ENCODE data around the gene BHLHA9.

BHLHA9 gene

GRCh38 chr17:1272701-1273100 is 2.5 kb downstream of the BHLHA9 start:
- peaks cover 11% of the 10 kb centered on the region for H3K4me1 Mint-ChIP-seq
- ATAC-seq (no peak), DNase-seq (no peak)
- no peak overlapping the region for H3K4me3 Mint-ChIP-seq
- H3K9me3 Mint-ChIP-seq = no peaks in the 10 kb centered on the region
- peaks cover 51% of the 10 kb centered on the region for H3K27me3 Mint-ChIP-seq
- H3K27ac Mint-ChIP-seq = no peak overlapping the region
- no peaks in the 10 kb centered on the region for H3K36me3 Mint-ChIP-seq (ENCODE audit: low read depth)

GRCh38 chr17:1273492-1274244 is 3.4 kb downstream of the BHLHA9 start:
- ATAC-seq = no peak
- H3K27me3 Mint-ChIP-seq = peaks cover 51% of the 10 kb centered on the region
- no peak overlapping the region for H3K4me3 Mint-ChIP-seq

DNA sequence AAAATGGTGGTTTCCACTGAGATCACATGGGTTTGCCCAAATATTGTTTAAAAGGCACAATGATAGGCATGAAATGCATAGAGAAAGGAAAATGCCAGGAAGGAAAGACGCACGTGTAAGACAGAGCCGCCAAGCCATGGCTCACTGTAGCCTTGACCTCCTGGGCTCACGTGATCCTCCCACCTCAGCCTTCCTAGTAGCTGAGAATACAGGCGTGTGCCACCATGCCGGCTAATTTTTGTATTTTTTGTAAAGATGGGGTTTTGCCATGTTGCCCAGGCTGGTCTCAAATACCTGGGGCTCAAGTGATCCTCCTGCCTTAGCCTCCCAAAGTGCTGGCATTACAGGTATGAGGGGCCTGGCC is 4.0 kb downstream of the BHLHA9 start:
- peaks cover 46% of the 10 kb centered on the region for H3K27me3 Mint-ChIP-seq
- H3K4me1 Mint-ChIP-seq = peaks cover 2% of the 10 kb centered on the region
- no peak overlapping the region for H3K27ac Mint-ChIP-seq
- ATAC-seq (no peak), DNase-seq (no peak)
- H3K36me3 Mint-ChIP-seq (ENCODE audit: low read depth) = no peaks in the 10 kb centered on the region
- no peak overlapping the region for H3K4me3 Mint-ChIP-seq
- no peaks in the 10 kb centered on the region for H3K9me3 Mint-ChIP-seq

More at GRCh38 chr17:1273492-1274244, 3.4 kb downstream of the BHLHA9 start:
- H3K9me3 Mint-ChIP-seq = no peaks in the 10 kb centered on the region
- no peak for DNase-seq
- H3K36me3 Mint-ChIP-seq (ENCODE audit: low read depth) = no peaks in the 10 kb centered on the region
- no peak overlapping the region for H3K27ac Mint-ChIP-seq
- peaks cover 8% of the 10 kb centered on the region for H3K4me1 Mint-ChIP-seq

- peaks cover 35% of the 10 kb centered on the region for H3K27me3 Mint-ChIP-seq
- peaks cover 1% of the 10 kb centered on the region for H3K4me1 Mint-ChIP-seq
- no peak for ATAC-seq
- no peaks in the 10 kb centered on the region for H3K9me3 Mint-ChIP-seq
- H3K27ac Mint-ChIP-seq = no peak overlapping the region
- no peak for DNase-seq
- H3K36me3 Mint-ChIP-seq (ENCODE audit: low read depth) = no peaks in the 10 kb centered on the region
- H3K4me3 Mint-ChIP-seq = no peak overlapping the region
Measured at GRCh38 chr17:1275205-1275961, 5.1 kb downstream of the BHLHA9 start.

DNA sequence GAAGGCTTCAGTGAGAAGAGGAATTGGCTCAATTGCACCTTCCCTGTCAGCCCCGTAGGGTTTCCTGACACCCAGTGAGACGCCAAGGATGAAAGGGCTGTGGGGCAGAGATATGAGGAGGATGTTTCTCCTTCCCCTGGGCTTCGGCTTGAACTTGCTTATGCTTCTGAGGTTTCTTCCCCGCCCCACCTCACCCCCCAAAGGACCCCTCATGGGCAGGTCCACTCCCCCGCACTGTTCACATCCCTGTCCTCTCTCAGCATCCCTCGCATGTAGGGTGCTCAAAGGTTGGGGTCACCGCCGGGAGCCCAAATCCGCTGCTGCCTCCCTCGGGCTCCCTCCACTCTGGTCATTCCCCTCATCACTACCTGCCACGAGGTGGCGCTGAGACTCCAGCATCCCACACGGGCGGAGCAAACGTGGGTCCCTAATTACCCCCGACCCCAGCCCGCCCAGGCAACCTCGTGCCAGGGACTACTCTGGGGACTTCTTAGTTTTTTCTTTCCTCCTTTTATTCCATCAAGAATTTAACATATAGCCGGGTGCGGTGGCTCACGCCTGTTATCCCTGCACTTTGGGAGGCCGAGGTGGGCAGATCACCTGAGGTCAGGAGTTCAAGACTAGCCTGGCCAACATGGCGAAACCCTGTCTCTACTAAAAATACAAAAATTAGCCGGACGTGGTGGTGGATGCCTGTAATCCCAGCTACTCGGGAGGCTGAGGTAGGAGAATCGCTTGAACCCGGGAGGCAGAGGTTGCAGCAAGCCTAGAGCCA is 5.9 kb downstream of the BHLHA9 start:
- Mint-ChIP-seq H3K27me3 (peaks cover 35% of the 10 kb centered on the region), H3K27ac (peak overlapping the region; percentile 59), H3K36me3 (ENCODE audit: low read depth) (no peaks in the 10 kb centered on the region), H3K4me1 (peaks cover 1% of the 10 kb centered on the region), H3K4me3 (no peak overlapping the region), H3K9me3 (no peaks in the 10 kb centered on the region)
- peak; percentile 78 for DNase-seq
- ATAC-seq = peak; percentile 73

- H3K27ac Mint-ChIP-seq = no peak overlapping the region
- DNase-seq = no peak
- H3K9me3 Mint-ChIP-seq = no peaks in the 10 kb centered on the region
- no peak overlapping the region for H3K4me3 Mint-ChIP-seq
- no peaks in the 10 kb centered on the region for H3K36me3 Mint-ChIP-seq (ENCODE audit: low read depth)
- H3K27me3 Mint-ChIP-seq = peaks cover 5% of the 10 kb centered on the region
- H3K4me1 Mint-ChIP-seq = peaks cover 1% of the 10 kb centered on the region
- ATAC-seq = no peak
Measured at GRCh38 chr17:1280652-1281051, 10.4 kb downstream of the BHLHA9 start.

DNA sequence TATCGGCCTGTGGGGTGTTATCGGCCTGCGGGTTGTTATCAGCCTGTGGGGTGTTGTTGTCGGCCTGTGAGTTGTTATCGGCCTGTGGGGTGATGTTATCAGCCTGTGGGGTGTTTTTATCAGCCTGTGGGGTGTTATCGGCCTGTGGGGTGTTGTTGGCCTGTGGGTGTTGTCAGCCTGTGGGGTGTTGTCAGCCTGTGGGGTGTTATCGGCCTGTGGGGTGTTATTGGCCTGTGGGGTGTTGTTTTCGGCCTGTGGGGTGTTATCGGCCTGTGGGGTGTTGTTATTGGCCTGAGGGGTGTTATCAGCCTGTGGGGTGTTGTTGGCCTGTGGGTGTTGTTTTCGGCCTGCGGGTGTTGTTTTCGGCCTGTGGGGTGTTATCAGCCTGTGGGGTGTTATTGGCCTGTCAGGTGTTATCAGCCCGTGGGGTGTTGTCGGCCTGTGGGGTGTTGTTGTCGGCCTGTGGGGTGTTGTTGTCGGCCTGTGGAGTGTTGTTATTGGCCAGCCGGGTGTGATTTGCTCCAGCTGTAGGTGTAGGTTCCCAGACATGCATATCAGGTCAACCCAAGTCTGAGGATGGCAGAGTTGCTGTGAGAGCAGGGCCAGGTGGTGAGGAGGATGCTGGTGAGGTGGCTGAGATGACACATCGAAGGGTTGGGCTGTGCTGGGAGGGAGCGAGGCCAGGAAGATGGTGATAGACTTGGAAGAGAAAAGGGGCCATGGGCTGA is 16.3 kb downstream of the BHLHA9 start:
- Mint-ChIP-seq H3K27ac (no peak overlapping the region), H3K9me3 (no peaks in the 10 kb centered on the region), H3K4me1 (peaks cover 5% of the 10 kb centered on the region), H3K36me3 (ENCODE audit: low read depth) (no peaks in the 10 kb centered on the region), H3K4me3 (no peak overlapping the region), H3K27me3 (peaks cover 4% of the 10 kb centered on the region)
- DNase-seq = no peak
- ATAC-seq = no peak

DNA sequence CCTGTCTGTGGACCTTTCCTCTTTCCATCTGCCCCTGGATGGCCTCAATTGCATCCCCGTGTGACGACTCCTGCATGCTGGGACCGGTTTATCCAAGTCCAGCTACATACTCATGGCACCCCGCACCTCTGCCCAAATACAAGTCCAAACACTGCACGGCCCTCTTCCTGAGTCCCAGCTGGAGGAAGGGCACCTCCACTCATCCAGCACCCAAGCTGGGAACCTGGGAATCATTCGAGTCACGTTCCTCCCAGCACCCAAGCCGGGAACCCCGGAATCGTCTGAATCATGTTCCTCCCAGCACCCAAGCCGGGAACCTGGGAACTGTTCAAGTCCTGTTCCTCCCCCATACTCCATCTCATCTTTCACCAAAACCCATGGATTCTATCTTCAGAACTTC is 19.5 kb downstream of the BHLHA9 start:
- peaks cover 7% of the 10 kb centered on the region for H3K9me3 Mint-ChIP-seq
- DNase-seq = no peak
- peaks cover 12% of the 10 kb centered on the region for H3K27me3 Mint-ChIP-seq
- H3K4me3 Mint-ChIP-seq = no peak overlapping the region
- peak overlapping the region; percentile 10 for H3K27ac Mint-ChIP-seq
- no peak for ATAC-seq
- H3K4me1 Mint-ChIP-seq = peaks cover 25% of the 10 kb centered on the region
- H3K36me3 Mint-ChIP-seq (ENCODE audit: low read depth) = peaks cover 6% of the 10 kb centered on the region

DNA sequence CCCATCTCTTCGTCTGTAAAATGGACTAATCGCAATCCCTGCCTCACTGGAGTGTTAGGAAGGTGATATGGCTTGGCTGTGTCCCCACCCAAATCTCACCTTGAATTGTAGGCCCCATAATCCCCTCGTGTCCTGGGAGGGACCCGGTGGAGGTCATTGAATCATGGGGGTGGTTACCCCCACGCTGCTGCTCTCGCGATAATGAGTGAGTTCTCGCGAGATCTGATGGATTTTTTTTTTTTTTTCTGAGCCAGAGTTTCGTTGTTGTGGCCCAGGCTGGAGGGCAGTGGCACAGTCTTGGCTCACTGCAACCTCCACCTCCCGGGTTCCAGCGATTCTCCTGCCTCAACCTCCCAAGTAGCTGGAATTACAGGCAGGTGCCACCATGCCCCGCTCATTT is 20.4 kb downstream of the BHLHA9 start:
- Mint-ChIP-seq H3K36me3 (ENCODE audit: low read depth) (peaks cover 6% of the 10 kb centered on the region), H3K4me1 (peaks cover 35% of the 10 kb centered on the region), H3K27me3 (peaks cover 12% of the 10 kb centered on the region), H3K9me3 (peaks cover 7% of the 10 kb centered on the region), H3K4me3 (no peak overlapping the region), H3K27ac (no peak overlapping the region)
- no peak for ATAC-seq
- no peak for DNase-seq

GRCh38 chr17:1294157-1294717 is 24.0 kb downstream of the BHLHA9 start:
- Mint-ChIP-seq H3K36me3 (ENCODE audit: low read depth) (peaks cover 6% of the 10 kb centered on the region), H3K27ac (peak overlapping the region; percentile 82), H3K9me3 (peaks cover 7% of the 10 kb centered on the region), H3K4me1 (peaks cover 50% of the 10 kb centered on the region), H3K27me3 (peaks cover 25% of the 10 kb centered on the region), H3K4me3 (peak overlapping the region; percentile 36)
- peak; percentile 78 for ATAC-seq
- peak; percentile 61 for DNase-seq

GRCh38 chr17:1298606-1299005 is 28.4 kb downstream of the BHLHA9 start:
- peaks cover under 1% of the 10 kb centered on the region for H3K9me3 Mint-ChIP-seq
- H3K27me3 Mint-ChIP-seq = peaks cover 13% of the 10 kb centered on the region
- no peak overlapping the region for H3K27ac Mint-ChIP-seq
- DNase-seq (peak; percentile 45), ATAC-seq (peak; percentile 29)
- peaks cover 36% of the 10 kb centered on the region for H3K4me1 Mint-ChIP-seq
- H3K4me3 Mint-ChIP-seq = no peak overlapping the region
- peaks cover 1% of the 10 kb centered on the region for H3K36me3 Mint-ChIP-seq (ENCODE audit: low read depth)

DNA sequence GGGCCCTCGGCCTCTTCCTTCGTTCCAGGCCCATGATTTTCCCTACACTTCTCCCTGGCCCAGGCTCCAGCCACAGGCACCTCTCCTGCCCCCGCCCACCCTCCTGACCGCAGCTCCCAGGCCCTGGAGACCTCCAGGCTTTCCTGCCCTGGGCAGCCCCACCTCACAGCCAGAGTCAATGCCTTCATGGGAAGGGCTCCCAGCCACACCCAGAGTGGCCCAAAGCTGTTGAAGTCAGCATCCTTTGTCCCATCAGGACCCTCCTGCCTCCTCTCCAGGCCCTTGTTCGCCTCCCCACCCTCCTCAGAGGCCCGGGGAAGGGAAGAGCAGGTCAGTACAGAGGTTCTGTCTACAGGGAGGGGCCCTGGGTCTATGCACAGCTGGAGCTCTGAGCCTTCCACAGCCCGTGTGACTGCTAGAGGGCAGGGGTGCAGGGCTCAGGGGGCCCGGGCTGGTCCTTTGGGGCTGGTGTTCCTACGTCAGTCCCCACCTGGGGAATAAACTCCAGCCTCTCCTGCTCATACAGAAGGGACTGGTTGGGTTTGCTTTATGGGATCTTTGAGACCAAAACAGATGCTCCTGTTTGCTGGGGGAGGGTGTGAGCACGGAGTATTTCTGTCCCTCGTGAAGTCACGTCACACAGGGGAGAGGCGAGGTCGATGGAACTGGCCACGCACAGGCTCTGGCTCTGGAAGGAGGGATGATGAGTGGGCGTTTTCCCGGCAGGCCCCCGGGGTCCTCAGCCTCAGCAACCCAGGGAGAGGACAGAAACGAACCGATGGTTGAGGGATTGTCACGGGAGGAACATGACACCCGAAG is 29.5 kb downstream of the BHLHA9 start:
- H3K27ac Mint-ChIP-seq = no peak overlapping the region
- H3K9me3 Mint-ChIP-seq = no peaks in the 10 kb centered on the region
- peaks cover 13% of the 10 kb centered on the region for H3K27me3 Mint-ChIP-seq

GRCh38 chr17:1300371-1300905 is 30.2 kb downstream of the BHLHA9 start:
- H3K27me3 Mint-ChIP-seq = peaks cover 13% of the 10 kb centered on the region
- no peak overlapping the region for H3K27ac Mint-ChIP-seq
- H3K4me3 Mint-ChIP-seq = no peak overlapping the region
- peaks cover 17% of the 10 kb centered on the region for H3K4me1 Mint-ChIP-seq
- H3K9me3 Mint-ChIP-seq = no peaks in the 10 kb centered on the region
- no peak for DNase-seq
- no peaks in the 10 kb centered on the region for H3K36me3 Mint-ChIP-seq (ENCODE audit: low read depth)
- no peak for ATAC-seq

More for the DNA sequence above, 29.5 kb downstream of the BHLHA9 start:
- Mint-ChIP-seq H3K36me3 (ENCODE audit: low read depth) (no peaks in the 10 kb centered on the region), H3K4me1 (peaks cover 24% of the 10 kb centered on the region), H3K4me3 (no peak overlapping the region)
- DNase-seq (no peak), ATAC-seq (no peak)

All from activated naive CD8-positive, alpha-beta T cell treated with anti-CD3 and anti-CD28 coated beads, Interleukin-2, amount 50 U/mL, for 24 hours (primary cell).